ENCODE results near the gene TEX51. TPM values are rescaled to one million over a fixed set of nuclear protein-coding genes. Genes with fewer than 3 reads are reported as not detected.

Gene TEX51
- total RNA-seq, 1 donor from 2014 or later, result not detected

- TF ChIP-seq CTCF (conservative IDR thresholded peaks at IDR 0.05), result no peak
- DNase-seq (ENCODE audit: low read depth, low spot score), result no peak
- Mint-ChIP-seq H3K36me3 (ENCODE audit: low read depth) (peaks cover 6% of the 10 kb centered on the region), H3K27ac (ENCODE audit: unreplicated experiment) (no peak overlapping the region), H3K4me1 (no peaks in the 10 kb centered on the region), H3K9me3 (peaks cover 6% of the 10 kb centered on the region), H3K4me3 (no peak overlapping the region), H3K27me3 (ENCODE audit: low read depth) (no peaks in the 10 kb centered on the region)
These were observed 35.2 kb upstream of the TEX51 start for GRCh38 chr2:126863336-126864015.

GRCh38 chr2:126864861-126865260, 33.8 kb upstream of the TEX51 start:
- no peak for DNase-seq (ENCODE audit: low read depth, low spot score)
- peaks cover 6% of the 10 kb centered on the region for H3K36me3 Mint-ChIP-seq (ENCODE audit: low read depth)
- no peaks in the 10 kb centered on the region for H3K27me3 Mint-ChIP-seq (ENCODE audit: low read depth)
- no peak overlapping the region for H3K27ac Mint-ChIP-seq (ENCODE audit: unreplicated experiment)
- no peak overlapping the region for H3K4me3 Mint-ChIP-seq
- no peaks in the 10 kb centered on the region for H3K4me1 Mint-ChIP-seq
- H3K9me3 Mint-ChIP-seq, result peaks cover 6% of the 10 kb centered on the region
- no peak for TF ChIP-seq CTCF (conservative IDR thresholded peaks at IDR 0.05)

GRCh38 chr2:126866451-126866850, 32.2 kb upstream of the TEX51 start:
- Mint-ChIP-seq H3K4me3 (no peak overlapping the region), H3K4me1 (no peaks in the 10 kb centered on the region), H3K36me3 (ENCODE audit: low read depth) (peaks cover 6% of the 10 kb centered on the region), H3K9me3 (peaks cover 6% of the 10 kb centered on the region), H3K27me3 (ENCODE audit: low read depth) (no peaks in the 10 kb centered on the region), H3K27ac (ENCODE audit: unreplicated experiment) (no peak overlapping the region)
- TF ChIP-seq CTCF (conservative IDR thresholded peaks at IDR 0.05), result no peak
- DNase-seq (ENCODE audit: low read depth, low spot score), result no peak

- no peak overlapping the region for H3K27ac Mint-ChIP-seq (ENCODE audit: unreplicated experiment)
- H3K36me3 Mint-ChIP-seq (ENCODE audit: low read depth), result peaks cover 3% of the 10 kb centered on the region
- no peaks in the 10 kb centered on the region for H3K4me1 Mint-ChIP-seq
- no peak for DNase-seq (ENCODE audit: low read depth, low spot score)
- no peaks in the 10 kb centered on the region for H3K27me3 Mint-ChIP-seq (ENCODE audit: low read depth)
- peaks cover 6% of the 10 kb centered on the region for H3K9me3 Mint-ChIP-seq
- TF ChIP-seq CTCF (conservative IDR thresholded peaks at IDR 0.05), result no peak
- no peak overlapping the region for H3K4me3 Mint-ChIP-seq
These were observed 23.7 kb upstream of the TEX51 start for GRCh38 chr2:126874961-126875360.

GRCh38 chr2:126876631-126877030, 22.1 kb upstream of the TEX51 start:
- Mint-ChIP-seq H3K4me3 (no peak overlapping the region), H3K27me3 (ENCODE audit: low read depth) (no peaks in the 10 kb centered on the region), H3K4me1 (no peaks in the 10 kb centered on the region), H3K36me3 (ENCODE audit: low read depth) (peaks cover 3% of the 10 kb centered on the region), H3K9me3 (peaks cover 6% of the 10 kb centered on the region), H3K27ac (ENCODE audit: unreplicated experiment) (no peak overlapping the region)
- TF ChIP-seq CTCF (conservative IDR thresholded peaks at IDR 0.05), result no peak
- DNase-seq (ENCODE audit: low read depth, low spot score), result no peak

All from neural crest cell (in vitro differentiated cells).